HG03175 (cell line): ENCODE measurements around the gene CRB1.

Experiments
- ATAC-seq: cut with Tn5 transposase; IDR thresholded peaks from one replicate; pipeline ENCODE4 v1.9.1; 2021; ENCODE audit warnings: mild to moderate bottlenecking, moderate library complexity; ENCODE audit not compliant: unreplicated experiment

CRB1 gene

DNA sequence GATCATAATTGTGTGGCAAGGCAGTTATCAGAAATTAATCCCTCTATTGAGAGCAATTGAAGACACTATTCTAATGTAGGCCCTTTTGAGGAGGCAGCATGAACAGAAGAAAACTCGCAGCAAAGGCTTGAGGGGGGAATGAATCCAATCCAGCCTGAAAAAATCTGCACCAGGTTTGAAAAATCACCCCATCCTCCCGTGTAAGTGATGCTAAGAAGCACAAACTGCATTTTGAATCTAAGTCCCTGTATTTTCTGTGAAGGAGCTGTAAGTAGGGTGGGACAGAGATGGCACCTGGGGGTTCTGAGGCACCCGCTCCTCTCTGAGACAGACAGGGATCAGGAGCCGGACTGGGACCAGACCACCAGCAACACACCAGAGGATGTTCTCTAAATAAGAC, at the start of gene CRB1:
Gene CRB1, plus strand, starts transcription at position 241 of the 400 bp plus-strand sequence. CDS start 161 bp downstream, outside the sequence.
- no peak for ATAC-seq

DNA sequence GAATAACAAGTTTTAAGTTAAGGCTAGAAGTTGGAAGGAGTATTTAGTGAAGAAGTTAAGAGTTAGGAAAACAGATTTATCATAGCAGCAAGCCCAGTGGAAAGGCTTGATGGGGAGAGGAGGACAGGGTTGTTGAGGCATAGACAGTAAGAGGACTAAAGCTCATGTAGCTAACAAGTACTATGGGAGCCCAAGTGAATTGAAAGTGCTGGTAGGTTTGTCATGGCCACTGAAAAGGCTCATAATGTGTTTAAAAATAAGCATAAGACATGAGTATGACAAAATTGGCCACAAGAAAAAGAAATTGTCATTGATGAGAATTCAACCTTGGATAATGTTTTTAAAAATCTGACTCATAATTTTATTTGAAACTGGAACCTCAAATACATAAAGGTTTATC, 49.2 kb upstream of the CRB1 start:
- ATAC-seq = no peak

- no peak for ATAC-seq
Observed at GRCh38 chr1:197222025-197222685, 45.9 kb upstream of the CRB1 start.

- no peak for ATAC-seq
Observed at GRCh38 chr1:197222780-197223179, 45.3 kb upstream of the CRB1 start.

- no peak for ATAC-seq
Observed at GRCh38 chr1:197224160-197224559, 43.9 kb upstream of the CRB1 start.

GRCh38 chr1:197225611-197226010, 42.4 kb upstream of the CRB1 start:
- ATAC-seq = no peak

GRCh38 chr1:197234581-197234980, 33.5 kb upstream of the CRB1 start:
- no peak for ATAC-seq

GRCh38 chr1:197235355-197235754, 32.7 kb upstream of the CRB1 start:
- ATAC-seq = no peak

GRCh38 chr1:197247465-197247864, 20.6 kb upstream of the CRB1 start:
- ATAC-seq = no peak

- ATAC-seq = no peak
Observed at GRCh38 chr1:197249324-197249723, 18.7 kb upstream of the CRB1 start.

DNA sequence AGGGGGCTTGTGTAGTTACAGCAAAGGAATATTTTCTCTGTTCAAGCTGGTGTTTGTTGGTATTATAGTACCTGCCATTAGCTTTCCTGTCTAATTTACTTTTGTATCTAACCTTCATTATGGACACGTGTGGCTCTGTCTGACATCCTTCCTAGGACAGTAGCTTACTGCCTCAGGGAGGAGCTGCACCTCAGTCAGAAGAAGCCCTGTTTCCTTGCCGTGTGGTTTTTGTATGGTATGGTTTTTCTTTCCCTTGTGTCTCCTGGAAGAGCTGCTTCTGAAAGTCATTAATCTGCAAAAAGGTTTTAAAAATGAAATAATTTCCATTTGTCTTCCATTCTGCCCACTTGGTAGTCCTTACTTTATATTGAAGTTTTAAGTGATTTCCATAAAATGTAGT, 17.4 kb upstream of the CRB1 start:
- ATAC-seq = no peak

DNA sequence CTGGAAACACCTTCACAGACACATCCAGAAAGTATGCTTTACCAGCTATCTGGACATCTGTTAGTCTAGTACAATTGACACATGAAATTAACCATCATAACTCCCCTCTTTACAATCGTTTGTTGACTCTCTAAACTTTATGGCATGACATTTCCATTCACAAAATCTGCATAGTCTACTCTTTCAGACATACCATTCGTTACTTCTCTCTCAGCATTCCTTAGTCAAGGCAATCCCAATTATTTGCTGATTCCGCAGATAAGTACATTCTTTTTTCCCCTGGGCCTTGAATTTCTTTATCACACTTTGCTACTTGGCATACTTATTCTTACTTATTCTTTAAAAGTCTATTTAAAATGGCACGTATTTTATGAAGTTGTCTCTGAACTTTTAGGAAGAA, 15.1 kb upstream of the CRB1 start:
- ATAC-seq = no peak

DNA sequence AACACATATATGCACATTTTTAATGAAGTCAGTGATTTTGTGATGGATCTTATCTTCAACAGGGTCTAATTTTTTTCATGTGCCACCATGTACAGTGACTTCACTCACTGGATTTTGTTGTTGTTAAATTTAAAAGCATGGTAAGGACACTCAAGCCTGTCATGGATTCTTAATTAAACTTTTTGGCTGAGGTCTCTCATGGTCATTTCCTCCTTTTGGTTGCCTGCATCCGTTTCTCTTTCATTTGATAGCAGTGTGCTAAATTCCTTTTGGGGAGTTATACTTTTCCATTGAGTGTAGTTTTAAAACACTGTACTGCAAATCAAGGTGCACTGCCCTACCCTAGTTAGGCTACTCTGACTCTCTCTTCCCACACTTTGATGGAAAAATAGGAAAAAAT, 13.2 kb upstream of the CRB1 start:
- ATAC-seq = no peak

DNA sequence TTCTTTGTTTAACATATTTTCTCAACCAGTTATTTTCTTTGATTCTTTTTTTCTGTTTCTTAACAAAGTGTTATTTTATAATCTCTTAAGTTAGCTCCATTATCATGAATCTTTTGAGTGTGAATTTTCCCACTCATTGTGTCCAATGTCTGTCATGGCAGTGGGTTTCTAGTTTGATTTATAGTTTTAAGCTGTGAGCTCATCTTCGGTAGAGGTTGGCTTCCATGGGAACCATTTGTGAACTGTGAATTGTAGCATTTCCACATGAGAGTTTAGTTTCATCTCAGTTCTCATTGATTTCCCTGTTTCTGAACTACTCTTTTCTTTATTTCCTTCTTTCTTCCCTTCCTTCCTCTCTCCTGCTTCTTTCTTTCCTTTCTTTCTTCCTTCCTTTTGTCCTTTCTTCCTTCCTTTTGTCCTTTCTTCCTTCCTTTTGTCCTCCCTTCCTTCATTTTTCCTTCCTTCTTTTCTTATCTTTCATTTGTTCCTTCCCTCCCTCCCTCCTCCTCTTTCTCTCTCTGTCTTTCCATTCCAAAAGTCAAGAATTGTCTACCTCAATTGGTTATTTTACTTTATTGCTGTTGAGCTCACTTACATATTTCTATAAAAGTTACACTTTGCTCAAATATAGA, 3.0 kb upstream of the CRB1 start:
- ATAC-seq = no peak

DNA sequence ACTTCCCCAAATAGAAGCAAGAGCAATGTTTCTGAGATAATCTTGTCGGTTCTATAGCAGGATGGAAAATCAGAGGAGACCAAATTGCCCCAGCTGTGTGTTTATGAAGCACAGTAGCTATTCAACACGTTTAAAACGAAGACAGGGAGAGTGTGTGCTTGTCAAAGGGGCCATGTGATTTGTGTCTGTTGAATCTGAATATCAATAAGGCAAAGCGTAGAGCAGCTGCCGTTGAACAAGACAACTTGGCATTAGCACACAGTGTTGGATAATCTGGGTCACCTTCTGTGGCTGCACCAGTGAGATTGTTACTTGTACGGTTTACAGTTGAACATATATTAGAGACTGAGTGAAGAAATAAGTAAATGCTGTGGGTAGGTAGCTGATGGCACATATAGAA, 1.0 kb downstream of the CRB1 start:
- no peak for ATAC-seq

DNA sequence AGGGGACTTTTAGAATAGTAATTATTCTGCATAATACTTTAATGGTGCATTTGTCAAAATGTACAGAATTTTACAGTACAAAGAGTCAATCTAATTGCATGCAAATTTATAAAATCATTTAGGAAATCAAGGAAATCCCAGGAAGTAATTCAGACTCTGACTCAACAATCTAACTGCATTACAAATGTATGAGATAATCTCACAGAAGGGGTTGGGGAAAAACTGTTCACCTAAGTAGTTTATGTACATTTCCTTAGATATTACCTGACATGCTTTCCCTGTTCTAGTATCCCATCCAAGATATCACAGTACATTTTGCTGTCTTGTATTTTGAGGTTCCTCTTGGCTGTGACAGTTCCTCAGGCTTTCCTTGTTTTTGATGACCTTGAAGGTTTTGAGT, 4.7 kb downstream of the CRB1 start:
- ATAC-seq = no peak

GRCh38 chr1:197277166-197277565, 9.1 kb downstream of the CRB1 start:
- ATAC-seq = no peak

GRCh38 chr1:197284325-197284724, 16.3 kb downstream of the CRB1 start:
- no peak for ATAC-seq

GRCh38 chr1:197284966-197285365, 16.9 kb downstream of the CRB1 start:
- no peak for ATAC-seq

GRCh38 chr1:197285526-197286205, 17.6 kb downstream of the CRB1 start:
- ATAC-seq = no peak

GRCh38 chr1:197286634-197287033, 18.6 kb downstream of the CRB1 start:
- ATAC-seq = no peak

- ATAC-seq = no peak
Observed at GRCh38 chr1:197287863-197288262, 19.8 kb downstream of the CRB1 start.
